ENCODE data around the gene SDC4.

Gene SDC4

DNA sequence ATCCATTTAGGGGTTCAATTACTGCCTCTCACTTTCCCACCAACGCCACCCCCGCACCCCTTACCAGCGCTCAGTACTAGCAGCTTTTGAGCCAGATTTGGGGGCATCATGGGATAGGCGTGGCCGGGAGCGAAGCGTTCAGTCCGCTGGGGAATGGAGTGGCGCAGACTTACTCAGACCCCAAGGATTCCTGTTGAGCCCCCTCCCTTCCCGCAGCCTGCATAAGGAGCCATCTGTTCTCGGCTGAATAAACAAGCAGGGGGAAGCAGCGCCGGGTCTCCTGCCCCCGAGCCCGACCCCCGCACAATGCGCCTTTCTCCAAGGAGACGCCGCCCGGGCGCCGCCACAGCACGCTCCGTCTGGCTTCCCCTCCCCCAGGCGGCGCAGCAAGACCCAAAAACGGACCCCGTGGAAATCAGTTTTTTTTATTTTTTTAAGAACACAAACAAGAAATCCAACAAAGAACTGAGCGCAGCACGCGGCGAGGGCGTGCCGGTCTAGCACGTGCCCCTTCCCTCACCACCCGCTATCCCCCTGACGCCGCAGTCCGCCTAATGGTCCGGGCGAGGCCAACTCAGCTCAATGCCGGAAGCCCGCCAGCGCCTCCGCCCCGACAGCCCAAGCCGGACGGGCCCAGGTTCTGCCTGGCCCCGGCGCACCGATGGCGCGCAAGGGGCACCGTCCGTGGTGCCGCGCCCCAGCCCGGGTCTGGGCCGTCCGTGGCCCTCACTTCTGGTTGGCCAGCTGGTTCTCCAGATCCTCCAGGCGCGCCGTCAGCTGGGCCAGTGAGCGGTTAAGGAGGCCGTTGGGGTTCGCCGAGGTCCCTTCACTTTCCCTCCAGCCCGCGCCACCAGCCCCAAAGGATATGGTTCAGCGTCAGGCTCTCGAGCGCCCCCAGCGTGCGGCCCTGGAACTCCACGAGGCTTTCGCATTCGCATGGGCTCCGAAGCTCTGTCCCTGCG, 54.9 kb downstream of the SDC4 start:
- DNase-seq, result peak; percentile 89

DNA sequence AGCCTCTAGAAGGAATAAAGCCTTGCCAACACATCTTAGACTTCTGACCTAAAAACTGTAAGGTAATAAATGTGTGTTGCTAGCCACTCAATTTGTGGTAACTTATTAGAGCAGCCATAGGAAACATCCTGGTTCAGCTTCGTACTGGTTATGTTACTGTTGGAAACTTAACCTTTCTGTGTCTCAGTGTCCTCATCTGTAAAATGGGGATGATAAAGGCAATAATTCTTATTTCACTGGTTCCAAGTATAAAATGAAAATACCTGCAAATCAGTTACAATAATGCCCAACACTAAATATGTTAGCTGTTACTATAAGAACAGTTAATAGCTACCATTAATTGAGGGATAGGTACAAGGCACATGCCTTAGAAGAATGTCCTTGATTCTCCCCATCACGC, 55.9 kb downstream of the SDC4 start:
- no peak for DNase-seq

DNA sequence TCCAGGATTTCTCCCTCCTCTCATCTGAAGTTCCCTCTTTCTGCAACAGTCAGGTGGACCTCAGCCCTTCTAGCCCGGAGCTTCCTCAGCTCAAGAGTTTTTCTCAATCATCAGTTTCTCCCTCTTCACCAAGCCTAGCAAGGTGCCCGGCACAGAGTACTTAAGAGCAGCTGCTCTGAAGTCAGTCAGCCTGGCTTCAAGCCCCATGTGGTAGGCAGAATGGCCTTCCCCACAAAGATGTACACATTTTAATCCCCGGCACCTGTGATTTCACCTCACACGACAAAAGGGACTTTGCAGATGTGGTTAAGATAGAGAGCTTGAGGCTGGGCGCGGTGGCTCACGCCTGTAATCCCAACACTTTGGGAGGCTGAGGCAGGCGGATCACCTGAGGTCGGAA, 56.7 kb downstream of the SDC4 start:
- no peak for DNase-seq

DNA sequence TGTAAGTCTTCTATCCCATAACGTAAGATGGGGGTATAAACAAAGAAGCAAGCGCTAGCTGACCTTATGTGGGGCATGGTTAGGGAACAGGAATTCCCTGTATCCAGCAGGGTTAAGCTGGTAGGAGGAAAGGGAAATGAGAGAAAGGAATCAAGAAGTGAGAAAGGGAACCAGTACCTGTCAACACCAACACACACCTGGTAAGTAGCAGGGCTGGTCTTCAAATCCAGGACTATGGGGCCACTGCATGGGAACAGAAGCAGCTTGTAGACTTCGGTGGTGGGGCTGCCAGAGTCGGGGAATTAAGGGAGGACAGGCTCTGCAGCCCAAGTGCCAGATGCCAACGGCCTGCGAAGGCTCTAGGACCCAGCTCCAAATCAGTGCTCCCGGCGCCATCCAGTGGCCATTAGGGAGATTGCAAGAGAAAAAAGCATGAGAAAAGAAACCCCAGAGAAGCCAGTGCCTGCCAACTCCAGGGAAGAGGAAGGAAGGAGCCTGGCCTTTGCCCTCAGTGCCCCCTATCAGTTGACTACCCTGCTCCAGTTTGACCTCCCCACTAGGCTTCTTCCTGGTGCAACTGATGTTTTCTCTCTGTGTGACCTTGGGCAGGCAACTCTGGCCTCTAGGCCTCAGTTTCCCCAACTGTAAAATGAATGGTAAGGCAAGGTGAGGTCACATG, 57.4 kb downstream of the SDC4 start:
- peak; percentile 92 for DNase-seq

DNA sequence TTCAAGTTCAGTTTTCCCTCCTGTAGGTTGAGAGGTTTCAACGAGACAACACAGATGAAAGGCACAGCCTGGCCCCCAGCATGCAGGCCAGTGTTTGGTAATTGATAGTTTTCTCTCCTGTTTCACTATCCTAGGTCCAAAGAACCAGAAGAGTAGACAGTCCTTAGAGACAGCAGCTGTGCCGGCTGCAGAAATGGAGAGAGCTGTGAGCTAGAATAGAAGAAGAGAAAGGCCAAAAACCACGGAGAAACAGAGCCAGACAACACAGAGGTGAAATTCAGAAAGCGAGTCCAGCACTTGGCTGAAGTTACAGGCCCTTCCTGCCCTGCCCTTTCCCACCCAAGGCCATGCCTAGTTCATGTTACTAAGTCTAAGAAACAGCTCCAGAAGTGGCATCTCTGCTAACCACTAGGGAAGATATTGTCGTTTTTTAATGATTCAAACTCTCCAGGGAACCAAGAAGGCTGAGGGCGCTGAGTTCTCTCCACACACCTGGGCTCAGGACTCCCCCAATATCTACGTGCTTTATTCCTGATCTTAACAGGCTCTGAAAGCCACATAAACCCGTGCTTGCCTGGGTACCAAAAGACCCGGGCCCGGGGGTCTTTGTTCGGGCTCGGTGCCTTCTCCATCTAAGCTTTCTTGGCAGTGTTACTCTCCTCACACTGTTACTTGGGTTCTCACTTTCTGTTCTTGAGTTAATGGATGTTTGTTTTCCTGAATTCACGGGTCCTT, 58.1 kb downstream of the SDC4 start:
- no peak for DNase-seq

DNA sequence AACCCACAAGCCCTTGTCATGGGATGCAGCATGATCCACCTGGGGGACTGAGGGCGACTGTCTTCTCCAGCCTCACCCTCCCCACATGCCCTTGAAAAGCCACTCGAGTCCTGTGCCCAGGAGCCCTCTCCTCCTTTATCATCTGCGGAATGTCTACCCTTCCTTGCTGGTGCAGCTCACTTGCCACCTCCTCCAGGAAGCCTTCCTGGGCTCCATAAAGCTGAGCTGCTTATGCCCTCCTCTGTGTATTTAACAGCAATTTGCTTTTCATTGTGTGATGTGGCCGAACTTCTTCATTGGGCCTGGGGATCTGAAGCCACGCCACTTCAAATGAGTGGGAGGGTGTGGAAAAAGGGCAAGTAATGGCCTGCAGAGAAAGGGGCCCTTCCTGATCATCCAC, 59.4 kb downstream of the SDC4 start:
- DNase-seq, result no peak

DNA sequence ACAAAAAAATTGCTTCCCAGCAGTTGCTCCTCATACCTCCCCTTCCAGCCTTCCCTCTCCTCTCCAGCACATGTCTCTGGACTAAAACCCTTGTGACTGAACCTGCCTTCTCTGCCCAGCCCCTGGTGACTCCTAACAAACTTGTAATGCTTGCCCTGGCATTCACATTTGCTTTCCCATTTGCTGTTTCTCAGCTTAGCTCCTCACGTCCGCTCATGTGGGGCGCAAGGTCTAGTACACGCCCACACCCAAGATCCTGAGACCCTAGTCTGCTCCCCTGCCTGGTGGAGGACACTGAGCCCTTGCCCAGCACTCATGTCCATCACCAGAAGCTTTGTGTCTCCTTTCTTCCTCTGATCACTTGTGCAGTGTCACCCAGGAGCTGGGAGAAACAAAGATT, 59.8 kb downstream of the SDC4 start:
- DNase-seq, result no peak

DNA sequence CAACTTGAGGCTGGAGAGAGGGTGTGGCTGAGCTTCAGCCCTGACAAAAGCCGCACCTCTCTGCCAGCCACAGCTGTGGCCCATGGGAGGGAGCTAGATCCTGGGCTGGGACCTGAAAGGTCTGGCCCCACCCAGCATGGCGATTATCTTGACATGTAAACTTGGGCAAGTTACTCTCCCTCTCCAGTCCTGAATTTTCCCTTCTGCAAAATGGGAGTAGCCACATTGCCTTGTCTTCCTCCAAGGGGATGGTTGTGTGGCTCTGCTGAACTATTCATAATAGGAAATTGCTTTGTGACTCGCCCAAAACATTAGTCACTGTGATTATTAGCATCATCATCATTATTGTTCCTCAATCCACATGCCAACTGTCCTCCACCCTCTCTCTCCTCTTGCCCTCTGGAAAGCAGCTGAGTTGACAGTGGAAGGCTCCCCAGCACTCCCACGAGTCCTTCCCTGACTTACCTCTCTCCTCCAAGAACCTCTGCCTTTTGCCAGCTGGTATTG, 64.6 kb downstream of the SDC4 start:
- peak; percentile 30 for DNase-seq

DNA sequence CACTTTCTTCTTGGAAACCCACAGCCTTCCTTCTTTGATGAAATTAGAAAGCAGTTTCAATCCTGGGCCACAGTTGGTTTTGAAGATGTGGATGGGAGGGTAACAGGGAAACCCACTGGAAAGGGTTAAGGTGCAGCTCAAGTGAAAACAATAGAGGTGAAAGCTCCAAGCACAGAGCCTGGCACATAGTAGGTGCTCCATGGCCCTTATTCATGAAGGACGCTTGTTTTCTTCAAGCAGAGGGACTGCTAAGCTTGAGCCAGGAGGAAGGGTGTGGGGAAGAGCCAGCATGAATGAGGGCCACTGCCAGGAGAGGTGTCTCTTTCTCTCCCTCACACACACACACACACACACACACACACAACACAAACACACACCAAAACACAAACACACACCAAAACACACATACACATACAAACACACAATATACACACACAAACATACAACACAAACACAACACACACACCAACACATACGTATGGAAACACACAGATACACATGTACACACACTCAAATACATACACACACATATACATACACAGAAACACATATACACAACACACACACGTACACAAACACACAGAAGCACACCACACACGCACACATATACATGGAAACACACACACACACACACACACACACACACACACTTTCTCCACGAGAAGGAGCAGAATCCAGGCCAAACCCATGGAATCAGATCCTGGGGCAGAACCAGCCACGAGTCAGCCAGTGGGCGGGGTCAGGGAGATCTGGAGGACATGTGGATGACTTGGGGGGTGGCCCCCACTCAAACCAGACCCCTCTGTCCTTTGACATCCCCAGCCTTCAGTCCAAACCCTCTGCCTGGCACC, 65.3 kb downstream of the SDC4 start:
- no peak for DNase-seq

DNA sequence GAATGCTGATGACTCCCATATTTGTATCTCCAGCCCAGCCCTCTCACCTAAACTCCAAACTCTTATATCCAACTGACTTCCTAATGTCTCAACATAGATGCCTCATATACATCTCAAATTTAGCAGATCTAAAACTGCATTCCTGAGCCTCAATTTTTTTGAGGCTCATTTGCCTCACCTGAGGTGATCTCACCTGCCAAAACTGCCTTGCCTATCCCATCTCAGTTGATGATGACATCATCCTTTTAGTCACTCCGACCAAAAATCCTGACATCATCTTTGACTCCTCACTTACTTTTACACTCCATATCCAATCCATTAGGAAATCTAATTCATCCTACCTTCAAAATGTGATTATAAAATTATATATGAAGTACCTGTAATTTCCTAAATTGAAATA, 68.2 kb downstream of the SDC4 start:
- DNase-seq, result no peak

DNA sequence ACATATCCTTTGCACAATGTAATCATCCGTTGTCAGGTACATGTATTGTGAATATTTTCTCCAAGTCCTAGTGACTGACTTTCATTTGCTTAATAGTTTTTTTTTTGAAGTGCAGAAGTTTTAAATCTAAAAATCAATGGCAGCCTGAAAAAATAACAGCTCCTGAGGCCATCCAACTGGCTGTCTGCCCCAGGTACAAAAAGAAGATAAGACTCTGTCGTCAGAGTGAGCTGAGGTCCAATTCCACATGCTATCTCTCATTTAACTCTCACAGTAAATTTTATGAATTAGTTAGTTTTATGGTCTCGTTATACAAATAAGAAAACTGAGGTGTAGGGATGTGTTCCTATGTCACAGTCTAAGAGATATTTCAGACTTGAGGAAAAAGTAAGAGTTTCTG, 72.9 kb downstream of the SDC4 start:
- no peak for DNase-seq

Data from hematopoietic multipotent progenitor cell treated with erythropoietin and hydrocortisone succinate and interleukin-3 and kit ligand, for 4 days (in vitro differentiated cells).